Liver (tissue), 3 donors: ENCODE measurements around the gene PARD6A.

Experiments used
- ATF3 ChIP-seq: IDR thresholded peaks from 2 replicates; pipeline ENCODE4 v1.6.1; 2016; ENCODE audit warnings: antibody characterized with exemption
- EGR1 ChIP-seq, 2 donors: IDR thresholded peaks; 2 replicates each; pipeline ENCODE4 v1.6.1; 2016 to 2018; ENCODE audit warnings: antibody characterized with exemption in 2 of 2, low read depth in 2 of 2
- FOXA1 ChIP-seq: IDR thresholded peaks from 2 replicates; pipeline ENCODE4 v1.6.1; 2016; ENCODE audit warnings: antibody characterized with exemption
- GABPA ChIP-seq, 2 donors: IDR thresholded peaks in 1 of 2; conservative IDR thresholded peaks in 1 of 2; 2 replicates each; pipeline ENCODE4 v1.6.1; 2016; ENCODE audit warnings: antibody characterized with exemption in 2 of 2, mild to moderate bottlenecking in 1 of 2, moderate library complexity in 1 of 2
- HNF4A ChIP-seq, 2 donors: conservative IDR thresholded peaks; 2 replicates each; pipeline ENCODE4 v1.6.1; 2016; ENCODE audit warnings: antibody characterized with exemption in 2 of 2, mild to moderate bottlenecking in 2 of 2
- RAD21 ChIP-seq, 2 donors: IDR thresholded peaks; 2 replicates each; pipeline ENCODE4 v1.6.1; 2016; ENCODE audit warnings: antibody characterized with exemption in 2 of 2, mild to moderate bottlenecking in 2 of 2
- RXRA ChIP-seq, 2 donors: IDR thresholded peaks; 2 replicates each; pipeline ENCODE4 v1.6.1; 2017 to 2018; ENCODE audit warnings: antibody characterized with exemption in 2 of 2, mild to moderate bottlenecking in 1 of 2
- SP1 ChIP-seq: IDR thresholded peaks from 2 replicates; pipeline ENCODE4 v1.6.1; 2018; ENCODE audit warnings: antibody characterized with exemption, mild to moderate bottlenecking
- TAF1 ChIP-seq: conservative IDR thresholded peaks from 2 replicates; pipeline ENCODE4 v1.6.1; 2016; ENCODE audit warnings: antibody characterized with exemption, mild to moderate bottlenecking
- YY1 ChIP-seq: IDR thresholded peaks from 2 replicates; pipeline ENCODE4 v1.6.1; 2016; ENCODE audit warnings: antibody characterized with exemption, mild to moderate bottlenecking
- TF ChIP-seq, protein P1 (sequence below): fragments of 150-350 bp; IDR thresholded peaks from 2 replicates; pipeline ENCODE4 v1.5.1; 2017; ENCODE audit warnings: improper control_type of control experiment, low read depth, low read length; ENCODE audit not compliant: missing input control
- TF ChIP-seq, protein P2 (sequence below): IDR thresholded peaks from 2 replicates; pipeline ENCODE4 v1.6.1; 2016; ENCODE audit warnings: antibody characterized with exemption, mild to moderate bottlenecking
- donor health status: healthy.
- donor health status: healthy.

DNA sequence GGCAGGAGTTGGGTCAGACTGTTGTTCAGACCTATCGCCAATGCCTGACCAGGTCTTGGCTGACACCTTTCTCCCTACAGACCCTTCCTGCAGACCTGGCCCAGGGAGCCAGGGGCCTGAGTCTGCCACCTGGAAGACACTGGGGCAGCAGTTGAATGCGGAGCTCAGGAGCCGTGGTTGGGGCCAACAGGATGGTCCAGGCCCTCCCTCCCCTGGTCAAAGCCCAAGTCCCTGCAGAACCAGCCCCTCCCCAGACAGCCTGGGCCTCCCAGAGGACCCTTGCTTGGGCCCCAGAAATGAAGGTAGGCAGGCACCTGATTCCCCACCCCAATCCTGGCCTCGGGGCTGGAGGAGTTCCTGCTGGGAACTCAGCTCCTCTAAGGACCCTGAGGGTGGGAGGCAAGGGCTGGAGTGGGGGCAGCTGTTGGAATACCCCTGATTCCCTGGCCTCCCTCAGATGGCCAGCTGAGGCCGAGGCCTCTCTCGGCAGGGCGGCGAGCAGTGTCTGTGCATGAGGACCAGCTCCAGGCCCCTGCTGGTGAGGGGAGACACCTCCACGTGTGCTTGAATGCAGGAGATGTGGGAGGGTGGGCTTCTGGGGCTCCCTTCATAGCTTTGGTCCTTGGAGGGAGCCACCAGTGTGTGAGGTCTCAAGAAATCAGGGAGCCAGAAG is 4.3 kb upstream of the PARD6A start:
- TF ChIP-seq RAD21 (IDR thresholded peaks at IDR 0.05): no peak
- no peak for TF ChIP-seq GABPA (IDR thresholded peaks at IDR 0.05 in 1 of 2, conservative IDR thresholded peaks at IDR 0.05 in 1 of 2)
- no peak for TF ChIP-seq ATF3
- TF ChIP-seq, protein P1, sequence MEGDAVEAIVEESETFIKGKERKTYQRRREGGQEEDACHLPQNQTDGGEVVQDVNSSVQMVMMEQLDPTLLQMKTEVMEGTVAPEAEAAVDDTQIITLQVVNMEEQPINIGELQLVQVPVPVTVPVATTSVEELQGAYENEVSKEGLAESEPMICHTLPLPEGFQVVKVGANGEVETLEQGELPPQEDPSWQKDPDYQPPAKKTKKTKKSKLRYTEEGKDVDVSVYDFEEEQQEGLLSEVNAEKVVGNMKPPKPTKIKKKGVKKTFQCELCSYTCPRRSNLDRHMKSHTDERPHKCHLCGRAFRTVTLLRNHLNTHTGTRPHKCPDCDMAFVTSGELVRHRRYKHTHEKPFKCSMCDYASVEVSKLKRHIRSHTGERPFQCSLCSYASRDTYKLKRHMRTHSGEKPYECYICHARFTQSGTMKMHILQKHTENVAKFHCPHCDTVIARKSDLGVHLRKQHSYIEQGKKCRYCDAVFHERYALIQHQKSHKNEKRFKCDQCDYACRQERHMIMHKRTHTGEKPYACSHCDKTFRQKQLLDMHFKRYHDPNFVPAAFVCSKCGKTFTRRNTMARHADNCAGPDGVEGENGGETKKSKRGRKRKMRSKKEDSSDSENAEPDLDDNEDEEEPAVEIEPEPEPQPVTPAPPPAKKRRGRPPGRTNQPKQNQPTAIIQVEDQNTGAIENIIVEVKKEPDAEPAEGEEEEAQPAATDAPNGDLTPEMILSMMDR: no peak
- no peak for TF ChIP-seq EGR1 (IDR thresholded peaks at IDR 0.05; ENCODE audit: low read depth in 2 of 2)
- TF ChIP-seq TAF1: no peak
- TF ChIP-seq FOXA1: no peak
- no peak for TF ChIP-seq HNF4A (conservative IDR thresholded peaks at IDR 0.05)
- no peak for TF ChIP-seq RXRA (IDR thresholded peaks at IDR 0.05)
- TF ChIP-seq, protein P2, sequence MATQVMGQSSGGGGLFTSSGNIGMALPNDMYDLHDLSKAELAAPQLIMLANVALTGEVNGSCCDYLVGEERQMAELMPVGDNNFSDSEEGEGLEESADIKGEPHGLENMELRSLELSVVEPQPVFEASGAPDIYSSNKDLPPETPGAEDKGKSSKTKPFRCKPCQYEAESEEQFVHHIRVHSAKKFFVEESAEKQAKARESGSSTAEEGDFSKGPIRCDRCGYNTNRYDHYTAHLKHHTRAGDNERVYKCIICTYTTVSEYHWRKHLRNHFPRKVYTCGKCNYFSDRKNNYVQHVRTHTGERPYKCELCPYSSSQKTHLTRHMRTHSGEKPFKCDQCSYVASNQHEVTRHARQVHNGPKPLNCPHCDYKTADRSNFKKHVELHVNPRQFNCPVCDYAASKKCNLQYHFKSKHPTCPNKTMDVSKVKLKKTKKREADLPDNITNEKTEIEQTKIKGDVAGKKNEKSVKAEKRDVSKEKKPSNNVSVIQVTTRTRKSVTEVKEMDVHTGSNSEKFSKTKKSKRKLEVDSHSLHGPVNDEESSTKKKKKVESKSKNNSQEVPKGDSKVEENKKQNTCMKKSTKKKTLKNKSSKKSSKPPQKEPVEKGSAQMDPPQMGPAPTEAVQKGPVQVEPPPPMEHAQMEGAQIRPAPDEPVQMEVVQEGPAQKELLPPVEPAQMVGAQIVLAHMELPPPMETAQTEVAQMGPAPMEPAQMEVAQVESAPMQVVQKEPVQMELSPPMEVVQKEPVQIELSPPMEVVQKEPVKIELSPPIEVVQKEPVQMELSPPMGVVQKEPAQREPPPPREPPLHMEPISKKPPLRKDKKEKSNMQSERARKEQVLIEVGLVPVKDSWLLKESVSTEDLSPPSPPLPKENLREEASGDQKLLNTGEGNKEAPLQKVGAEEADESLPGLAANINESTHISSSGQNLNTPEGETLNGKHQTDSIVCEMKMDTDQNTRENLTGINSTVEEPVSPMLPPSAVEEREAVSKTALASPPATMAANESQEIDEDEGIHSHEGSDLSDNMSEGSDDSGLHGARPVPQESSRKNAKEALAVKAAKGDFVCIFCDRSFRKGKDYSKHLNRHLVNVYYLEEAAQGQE: no peak
- TF ChIP-seq YY1: no peak
- TF ChIP-seq SP1: no peak
